T-cell (primary cell): ENCODE measurements around the gene MEPE. TPM values are rescaled to one million over a fixed set of nuclear protein-coding genes. Genes with fewer than 3 reads are reported as not detected.

Experiments used
- ATAC-seq, 4 experiments: fragments of 200-7000 bp in 3 of 4; fragments of 150-1000 bp in 1 of 4; cut with Tn5 transposase; replicated peaks in 1 of 4; 1 replicate in 3 of 4; 2 replicates in 1 of 4; pipeline ENCODE4 v1.10.0; 2021; ENCODE audit warnings: moderate library complexity in 3 of 4, mild to moderate bottlenecking in 2 of 4, moderate number of reproducible peaks in 1 of 4
- CTCF ChIA-PET, 2 donors: fragments of 300-600 bp; sonication (Branson Sonifier 250); formaldehyde crosslinking; loops; one replicate each; lab custom pipeline; 2022; ENCODE audit warnings: antibody characterized with exemption in 2 of 2; lab: Charles Lee
- POLR2A ChIA-PET, 2 donors: fragments of 300-600 bp; sonication (Branson Sonifier 250); formaldehyde crosslinking; loops; one replicate each; lab custom pipeline; 2022; ENCODE audit warnings: antibody characterized with exemption in 2 of 2; lab: Charles Lee
- DNase-seq, 35 experiments: peaks; one replicate each; pipeline versions ENCODE4 v3.0.0 to v3.0.0-alpha.2; 2013 to 2023
- H3K27ac ChIP-seq: one replicate; pipeline ENCODE4 v1.5.1; 2013; ENCODE audit warnings: low read length
- H3K27me3 ChIP-seq, 2 experiments: replicated peaks in 1 of 2; 1 replicate in 1 of 2; 2 replicates in 1 of 2; pipeline versions ENCODE4 v1.6.1 to v1.7.0; 2013; ENCODE audit warnings: low read length in 1 of 2, mixed read lengths in 1 of 2; ENCODE audit not compliant: control insufficient read depth in 2 of 2, insufficient read depth in 2 of 2; ENCODE audit errors: extremely low read depth in 1 of 2
- H3K36me3 ChIP-seq, 2 donors: 1 replicate in 1 of 2; 2 replicates in 1 of 2; pipeline versions ENCODE4 v1.6.1 to v1.7.0; 2013; ENCODE audit warnings: low read length in 1 of 2; ENCODE audit not compliant: control insufficient read depth in 2 of 2, insufficient read depth in 1 of 2; ENCODE audit errors: extremely low read depth in 1 of 2
- H3K4me1 ChIP-seq, 2 experiments: 1 replicate in 1 of 2; 2 replicates in 1 of 2; pipeline versions ENCODE4 v1.6.1 to v1.7.0; 2013; ENCODE audit warnings: low read length in 2 of 2, mixed read lengths in 1 of 2; ENCODE audit not compliant: insufficient read depth in 2 of 2, control insufficient read depth in 1 of 2; ENCODE audit errors: extremely low read depth in 1 of 2
- H3K4me3 ChIP-seq, 2 donors: 1 replicate in 1 of 2; 2 replicates in 1 of 2; pipeline versions ENCODE4 v1.5.1 to v1.7.0; 2013; ENCODE audit warnings: mild to moderate bottlenecking in 2 of 2, low read length in 1 of 2, moderate library complexity in 1 of 2; ENCODE audit not compliant: control insufficient read depth in 1 of 2; ENCODE audit errors: extremely low read depth in 1 of 2
- H3K9me3 ChIP-seq: 2 replicates; pipeline ENCODE4 v1.7.0; 2013
- H3K27ac Mint-ChIP-seq, 2 donors: one replicate each; pipeline ENCODE4 v1.8.0; 2020 to 2021; ENCODE audit warnings: mild to moderate bottlenecking in 2 of 2, mixed read lengths in 2 of 2
- H3K27me3 Mint-ChIP-seq, 2 donors: one replicate each; pipeline ENCODE4 v1.8.0; 2021 to 2022; ENCODE audit warnings: mixed read lengths in 2 of 2
- H3K36me3 Mint-ChIP-seq: one replicate; pipeline ENCODE4 v1.8.0; 2021; ENCODE audit warnings: mixed read lengths
- H3K4me1 Mint-ChIP-seq, 3 donors: one replicate each; pipeline ENCODE4 v1.8.0; 2020 to 2022; ENCODE audit warnings: mixed read lengths in 3 of 3, mild to moderate bottlenecking in 1 of 3
- H3K4me3 Mint-ChIP-seq, 3 donors: one replicate each; pipeline ENCODE4 v1.8.0; 2020 to 2022; ENCODE audit warnings: mild to moderate bottlenecking in 3 of 3, mixed read lengths in 3 of 3, moderate library complexity in 3 of 3
- H3K9me3 Mint-ChIP-seq, 3 donors: one replicate each; pipeline ENCODE4 v1.8.0; 2020 to 2022; ENCODE audit warnings: mixed read lengths in 3 of 3
- whole genome bisulfite sequencing: methylation state at CpG from one replicate; pipeline ENCODE4 v1.1.5; 2013; ENCODE audit warnings: missing lambda C conversion rate; ENCODE audit not compliant: insufficient coverage; 5-methylcytosine and 5-hydroxymethylcytosine counted together
- total RNA-seq, 35 experiments: library from RNA in 6 of 35; stranded (reverse) in 6 of 35; fragments of 120-200 nt in 1 of 35; gene quantifications; one replicate each; pipeline versions ENCODE4 v1.2.1 to v1.2.4 and lab custom pipeline; 2013 to 2026

MEPE gene
- total RNA-seq, 5 donors from 2014 or later (not counting 1 experiment from before 2014, with no cell fraction given): not detected

- H3K4me1 Mint-ChIP-seq: peaks cover 8 to 17% (median 13%) of the 10 kb centered on the region in 3 donors
- H3K9me3 ChIP-seq: no peaks in the 10 kb centered on the region
- H3K27me3 Mint-ChIP-seq: peaks cover 17 to 18% of the 10 kb centered on the region in 2 donors
- no peak overlapping the region for H3K27ac Mint-ChIP-seq
- H3K9me3 Mint-ChIP-seq: no peaks in the 10 kb centered on the region
- 16% methylated on average over 9 of the region's 15 CpGs for WGBS
- no peak overlapping the region for H3K27ac ChIP-seq
- ATAC-seq (peak; percentile 65 to 90 (median 87)), DNase-seq (peak in 24 of 35 experiments; percentile 1 to 57 (median 12))
- H3K36me3 Mint-ChIP-seq: no peaks in the 10 kb centered on the region
- ChIA-PET CTCF (interaction anchor here (0.6 to 1.6 kb wide), 20 partner anchors 9 to 1068 kb away, joined by 3 to 15 read pairs (median 3); partner anchors contain the start of gene MEPE (in 1 of the 2)), POLR2A (no interaction called here)
- H3K4me3 Mint-ChIP-seq: peak overlapping the region; percentile 3 to 48 (median 25)
- H3K36me3 ChIP-seq: no peaks in the 10 kb centered on the region
- peaks cover 2 to 15% of the 10 kb centered on the region in 2 experiments for H3K4me1 ChIP-seq
- H3K27me3 ChIP-seq: no peaks in the 10 kb centered on the region
- peak overlapping the region in 1 of 2 donors; percentile 23 for H3K4me3 ChIP-seq
Measured at GRCh38 chr4:87848622-87849351, 16.0 kb downstream of the MEPE start.

GRCh38 chr4:87849612-87850011, 16.8 kb downstream of the MEPE start:
- Mint-ChIP-seq H3K4me3 (no peak overlapping the region), H3K36me3 (no peaks in the 10 kb centered on the region), H3K9me3 (no peaks in the 10 kb centered on the region), H3K4me1 (peaks cover 8 to 17% (median 13%) of the 10 kb centered on the region in 3 donors), H3K27me3 (peaks cover 14 to 17% of the 10 kb centered on the region in 2 donors), H3K27ac (peak overlapping the region in 1 of 2 donors; percentile 18)
- Histone ChIP-seq H3K27me3 (no peaks in the 10 kb centered on the region), H3K27ac (no peak overlapping the region), H3K9me3 (no peaks in the 10 kb centered on the region), H3K4me1 (peaks cover 2 to 15% of the 10 kb centered on the region in 2 experiments), H3K4me3 (no peak overlapping the region), H3K36me3 (no peaks in the 10 kb centered on the region)
- peak in 1 of 35 experiments; percentile 3 for DNase-seq
- ATAC-seq: peak in 3 of 4 experiments; percentile 25 to 82 (median 75)
- CTCF ChIA-PET: interaction anchor here (0.6 to 1.6 kb wide), 16 partner anchors 9 to 1067 kb away, joined by 3 to 15 read pairs (median 3); no protein-coding TSS in a partner anchor
- POLR2A ChIA-PET: no interaction called here
- 11% methylated on average over 1 of the region's 4 CpGs for WGBS

GRCh38 chr4:87851332-87851731, 18.6 kb downstream of the MEPE start:
- ChIA-PET POLR2A (no interaction called here), CTCF (interaction anchor here in 1 of 2 donors (0.6 to 1.5 kb wide), 3 partner anchors 10 to 360 kb away, joined by 3 to 4 read pairs (median 4); no protein-coding TSS in a partner anchor)
- Histone ChIP-seq H3K27ac (no peak overlapping the region), H3K27me3 (no peaks in the 10 kb centered on the region), H3K4me3 (no peak overlapping the region), H3K4me1 (peaks cover 2 to 15% of the 10 kb centered on the region in 2 experiments), H3K9me3 (no peaks in the 10 kb centered on the region), H3K36me3 (no peaks in the 10 kb centered on the region)
- Mint-ChIP-seq H3K9me3 (no peaks in the 10 kb centered on the region), H3K4me1 (peaks cover 8 to 17% (median 13%) of the 10 kb centered on the region in 3 donors), H3K27ac (no peak overlapping the region), H3K27me3 (peaks cover 5 to 10% of the 10 kb centered on the region in 2 donors), H3K4me3 (no peak overlapping the region), H3K36me3 (no peaks in the 10 kb centered on the region)
- 94% methylated on average over 6 of the region's 8 CpGs for WGBS
- DNase-seq (no peak), ATAC-seq (no peak)

- Mint-ChIP-seq H3K9me3 (no peaks in the 10 kb centered on the region), H3K4me3 (no peak overlapping the region), H3K36me3 (no peaks in the 10 kb centered on the region), H3K27me3 (peaks cover 1 to 9% of the 10 kb centered on the region in 2 donors), H3K27ac (no peak overlapping the region), H3K4me1 (peaks cover 8 to 17% (median 13%) of the 10 kb centered on the region in 3 donors)
- H3K27ac ChIP-seq: no peak overlapping the region
- ChIA-PET CTCF (interaction anchor here (0.6 to 1.8 kb wide), 8 partner anchors 119 to 663 kb away, joined by 3 to 11 read pairs (median 7); partner anchors contain the start of genes HSD17B11 (in 1 of the 2) and SPP1 (in 1 of the 2)), POLR2A (no interaction called here)
- DNase-seq (no peak), ATAC-seq (no peak)
- H3K27me3 ChIP-seq: no peaks in the 10 kb centered on the region
- H3K4me1 ChIP-seq: peaks cover 2 to 15% of the 10 kb centered on the region in 2 experiments
- no peak overlapping the region for H3K4me3 ChIP-seq
- no peaks in the 10 kb centered on the region for H3K9me3 ChIP-seq
- WGBS: 94% methylated on average over 2 of the region's 4 CpGs
- no peaks in the 10 kb centered on the region for H3K36me3 ChIP-seq
Measured at GRCh38 chr4:87851953-87852352, 19.2 kb downstream of the MEPE start.

GRCh38 chr4:87853108-87853507, 20.3 kb downstream of the MEPE start:
- peaks cover 2 to 15% of the 10 kb centered on the region in 2 experiments for H3K4me1 ChIP-seq
- H3K27me3 Mint-ChIP-seq: peaks cover 3 to 6% of the 10 kb centered on the region in 2 donors
- no peaks in the 10 kb centered on the region for H3K36me3 ChIP-seq
- no peaks in the 10 kb centered on the region for H3K9me3 ChIP-seq
- peak in 1 of 35 experiments; percentile 22 for DNase-seq
- H3K36me3 Mint-ChIP-seq: no peaks in the 10 kb centered on the region
- CTCF ChIA-PET: interaction anchor here (0.6 to 1.8 kb wide), 19 partner anchors 9 to 1417 kb away, joined by 3 to 11 read pairs (median 5); partner anchors contain the start of genes HSD17B11 (in 1 of the 2) and SPP1 (in 1 of the 2)
- peaks cover 7 to 17% (median 12%) of the 10 kb centered on the region in 3 donors for H3K4me1 Mint-ChIP-seq
- H3K4me3 ChIP-seq: no peak overlapping the region
- no peak for ATAC-seq
- no CpG with 5 or more reads among the region's 3 CpGs for WGBS
- POLR2A ChIA-PET: no interaction called here
- no peaks in the 10 kb centered on the region for H3K27me3 ChIP-seq
- H3K9me3 Mint-ChIP-seq: no peaks in the 10 kb centered on the region
- H3K27ac Mint-ChIP-seq: no peak overlapping the region
- H3K27ac ChIP-seq: no peak overlapping the region
- no peak overlapping the region for H3K4me3 Mint-ChIP-seq

GRCh38 chr4:87853891-87854290, 21.1 kb downstream of the MEPE start:
- no peak overlapping the region for H3K4me3 ChIP-seq
- Mint-ChIP-seq H3K9me3 (no peaks in the 10 kb centered on the region), H3K36me3 (no peaks in the 10 kb centered on the region), H3K4me3 (no peak overlapping the region), H3K27me3 (peaks cover 8 to 9% of the 10 kb centered on the region in 2 donors), H3K27ac (no peak overlapping the region), H3K4me1 (peaks cover 4 to 12% (median 11%) of the 10 kb centered on the region in 3 donors)
- POLR2A ChIA-PET: interaction anchor here in 1 of 2 donors (0.6 kb wide), 1 partner anchor 27 kb away, joined by 3 read pairs; no protein-coding TSS in a partner anchor
- no peaks in the 10 kb centered on the region for H3K9me3 ChIP-seq
- DNase-seq (no peak), ATAC-seq (no peak)
- H3K27me3 ChIP-seq: no peaks in the 10 kb centered on the region
- CTCF ChIA-PET: interaction anchor here in 1 of 2 donors (0.6 kb wide), 1 partner anchor 391 kb away, joined by 5 read pairs; no protein-coding TSS in a partner anchor
- peaks cover under 1 to 11% of the 10 kb centered on the region in 2 experiments for H3K4me1 ChIP-seq
- H3K36me3 ChIP-seq: no peaks in the 10 kb centered on the region
- H3K27ac ChIP-seq: no peak overlapping the region
